HG03097 (cell line): Measurements from ENCODE around the gene FAM222A.

ENCODE experiments used
- ATAC-seq: cut with Tn5 transposase; IDR thresholded peaks from one replicate; pipeline ENCODE4 v1.9.1; 2021; ENCODE audit not compliant: unreplicated experiment, low FRiP score

Gene FAM222A

GRCh38 chr12:109710205-109710746, 3.3 kb upstream of the FAM222A start:
- ATAC-seq = no peak

GRCh38 chr12:109710747-109711595, 2.7 kb upstream of the FAM222A start:
- no peak for ATAC-seq

- ATAC-seq = no peak
These were observed 1.8 kb upstream of the FAM222A start for GRCh38 chr12:109711596-109712461.

- no peak for ATAC-seq
These were observed 702 bp downstream of the FAM222A start for GRCh38 chr12:109714141-109714912.

- ATAC-seq = no peak
These were observed 1.3 kb downstream of the FAM222A start for GRCh38 chr12:109714913-109715244.

GRCh38 chr12:109715310-109716091, 1.9 kb downstream of the FAM222A start:
- ATAC-seq = no peak

GRCh38 chr12:109716092-109716479, 2.5 kb downstream of the FAM222A start:
- ATAC-seq = no peak

- no peak for ATAC-seq
These were observed 3.1 kb downstream of the FAM222A start for GRCh38 chr12:109716512-109717389.

- ATAC-seq = no peak
These were observed 4.0 kb downstream of the FAM222A start for GRCh38 chr12:109717390-109718357.

GRCh38 chr12:109718390-109718789, 4.8 kb downstream of the FAM222A start:
- no peak for ATAC-seq

- no peak for ATAC-seq
These were observed 5.7 kb downstream of the FAM222A start for GRCh38 chr12:109719123-109720022.

- no peak for ATAC-seq
These were observed 6.7 kb downstream of the FAM222A start for GRCh38 chr12:109720152-109720856.

GRCh38 chr12:109720857-109721189, 7.2 kb downstream of the FAM222A start:
- ATAC-seq = no peak

GRCh38 chr12:109721276-109721675, 7.7 kb downstream of the FAM222A start:
- no peak for ATAC-seq

- no peak for ATAC-seq
These were observed 8.5 kb downstream of the FAM222A start for GRCh38 chr12:109722022-109722720.

GRCh38 chr12:109722721-109723094, 9.1 kb downstream of the FAM222A start:
- ATAC-seq = no peak
